Activated T-helper 1 cell treated with anti-CD3 and anti-CD28 coated beads, Interleukin-2, amount 50 U/mL, for 16 hours (primary cell): ENCODE results near the gene CYP4X1.
"Not testable (repeated sequence)": the region's sequence is repeated elsewhere in the genome, so short reads cannot be mapped to it uniquely, and the experiment has no call there.

ENCODE experiments used
- DNase-seq, 2 donors: peaks; one replicate each; pipeline ENCODE4 v3.0.0-alpha.2; 2020; ENCODE audit warnings: low read depth in 1 of 2, low spot score in 1 of 2

Gene CYP4X1

GRCh38 chr1:47069080-47069479, 45.6 kb downstream of the CYP4X1 start:
- not testable (repeated sequence) for DNase-seq

DNA sequence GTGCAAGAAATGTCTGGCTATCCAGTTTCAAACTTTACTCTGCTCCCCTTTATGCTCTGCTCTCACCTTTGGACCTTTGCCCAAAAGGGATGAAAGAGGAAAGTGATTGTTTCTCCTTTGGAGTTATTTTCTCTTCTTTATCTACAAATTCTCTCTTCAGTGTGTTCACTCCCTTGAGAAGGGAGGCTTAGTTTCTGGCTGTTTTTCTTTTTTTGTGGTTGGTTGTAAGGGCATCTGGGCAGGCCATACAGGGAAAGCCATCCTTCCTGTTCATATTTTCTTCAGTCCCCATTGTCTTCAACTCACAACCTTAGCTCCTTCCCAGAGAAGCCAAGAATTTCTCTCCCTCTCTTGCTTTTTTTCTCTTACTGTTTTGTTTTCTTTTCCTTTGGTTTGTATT, 46.0 kb downstream of the CYP4X1 start:
- DNase-seq: not testable (repeated sequence)

- DNase-seq: not testable (repeated sequence)
These were observed 65.9 kb downstream of the CYP4X1 start for GRCh38 chr1:47089356-47089755.

DNA sequence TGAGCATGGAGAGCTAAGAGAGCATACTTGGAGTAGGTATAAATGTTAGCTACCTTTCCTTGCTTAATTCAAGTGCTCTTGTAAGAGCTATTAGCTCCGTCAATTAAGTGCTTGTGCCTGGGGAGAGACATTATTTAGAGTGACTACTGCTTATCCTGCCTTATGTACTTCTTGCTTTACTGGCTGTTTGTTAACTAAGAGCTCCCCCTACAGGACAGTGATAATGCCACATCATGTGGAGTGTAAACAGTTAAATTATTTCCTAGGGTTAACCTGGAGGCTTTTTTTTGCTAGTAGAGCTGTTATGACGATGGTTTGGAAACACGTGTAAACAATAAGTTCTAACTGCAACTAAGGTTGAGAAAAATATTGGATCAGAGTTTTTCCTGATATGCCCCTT, 68.0 kb downstream of the CYP4X1 start:
- DNase-seq: not testable (repeated sequence)
